ENCODE measurements around the gene DHCR7. TPM values are rescaled to one million over a fixed set of nuclear protein-coding genes. Genes with fewer than 3 reads are reported as not detected.

DHCR7 gene
- polyA plus RNA-seq, 2 of the 4 experiments (the other 2 are of a cell fraction), result 44.2 to 82.2 TPM

DNA sequence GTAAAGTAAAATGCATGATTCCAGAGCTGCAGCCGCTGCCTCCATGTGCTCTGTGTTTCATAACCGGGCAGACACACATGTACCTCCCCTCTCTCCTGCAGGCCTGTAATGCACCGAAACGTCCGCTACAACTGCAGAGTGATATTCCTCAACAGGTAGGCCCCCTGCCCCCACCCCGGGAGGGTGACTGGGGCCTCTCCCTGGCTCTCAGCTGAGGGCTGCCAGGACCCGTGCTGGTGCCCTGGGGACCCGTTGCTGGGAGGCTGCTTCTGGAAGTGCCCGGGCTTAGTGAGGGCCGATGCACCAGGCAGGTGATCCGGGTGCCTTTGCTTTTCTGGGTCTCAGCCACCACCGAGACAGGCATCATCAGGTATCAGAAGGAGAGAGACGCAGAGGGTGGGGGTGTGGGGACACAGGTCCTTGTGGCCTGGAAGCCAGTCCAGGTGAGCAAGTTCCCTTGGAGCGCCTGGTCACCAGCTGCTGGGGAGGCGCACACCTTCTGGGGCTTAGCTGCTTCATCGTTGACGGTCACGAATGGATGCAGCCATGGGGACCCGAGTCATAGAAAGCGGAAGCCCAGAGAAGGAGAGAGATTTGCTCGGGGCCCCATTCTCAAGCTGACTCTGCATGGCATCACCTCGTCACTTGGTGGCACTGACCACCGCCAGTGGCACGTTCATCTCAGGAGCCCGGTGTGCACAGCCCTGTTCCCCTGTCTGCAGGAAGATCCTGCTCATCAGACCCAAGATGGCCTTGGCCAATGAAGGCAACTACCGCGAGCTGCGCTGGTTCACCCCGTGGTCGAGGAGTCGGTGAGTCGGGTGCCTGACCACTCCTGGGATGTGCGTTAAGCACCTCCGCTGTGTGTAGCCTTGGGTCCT lies 15.4 kb upstream of the DHCR7 start:
- ChIA-PET POLR2A (no interaction called here), CTCF (interaction anchor here (0.7 kb wide), 1 partner anchor 400 kb away, joined by 6 read pairs; no protein-coding TSS in a partner anchor)
- WGBS (ENCODE audit: missing lambda C conversion rate), result 93% methylated on average over 24 of the region's 34 CpGs
- ATAC-seq (no peak; a peak in 1 of 6 replicates), FAIRE-seq (no peak), DNase-seq (ENCODE audit: low read depth in 1 of 2, low spot score in 1 of 2) (no peak)
- H3K9me3 ChIP-seq, result no peaks in the 10 kb centered on the region
- no peak for TF ChIP-seq HOXB5 (CRISPR knock-in tag; IDR thresholded peaks at IDR 0.05)
- no peak for TF ChIP-seq FOSB (CRISPR knock-in tag; IDR thresholded peaks at IDR 0.05)
- TF ChIP-seq CHD4 (IDR thresholded peaks at IDR 0.05; ENCODE audit: borderline replicate concordance), result no peak
- no peak for TF ChIP-seq FOXS1 (CRISPR knock-in tag; IDR thresholded peaks at IDR 0.05)
- no peak for TF ChIP-seq RAD21 (conservative IDR thresholded peaks at IDR 0.05 in 1 of 2, IDR thresholded peaks at IDR 0.05 in 1 of 2)
- no peak for TF ChIP-seq CHD2 (IDR thresholded peaks at IDR 0.05; ENCODE audit: low read length, partially characterized antibody)
- no peak for TF ChIP-seq MYC (IDR thresholded peaks at IDR 0.05; ENCODE audit: borderline replicate concordance, low read length)
- no peak for TF ChIP-seq RARB (CRISPR knock-in tag; IDR thresholded peaks at IDR 0.05)
- TF ChIP-seq POLR2A (IDR thresholded peaks at IDR 0.05; ENCODE audit: low read length), result no peak
- TF ChIP-seq ZNF302 (CRISPR knock-in tag; IDR thresholded peaks at IDR 0.05), result no peak
- TF ChIP-seq EHF (CRISPR knock-in tag; IDR thresholded peaks at IDR 0.05), result no peak
- H3K4me1 ChIP-seq, result no peaks in the 10 kb centered on the region
- no peak overlapping the region for H3K4me2 ChIP-seq
- no peak overlapping the region for H3K4me3 ChIP-seq
- no peak overlapping the region for H3K27ac ChIP-seq

DNA sequence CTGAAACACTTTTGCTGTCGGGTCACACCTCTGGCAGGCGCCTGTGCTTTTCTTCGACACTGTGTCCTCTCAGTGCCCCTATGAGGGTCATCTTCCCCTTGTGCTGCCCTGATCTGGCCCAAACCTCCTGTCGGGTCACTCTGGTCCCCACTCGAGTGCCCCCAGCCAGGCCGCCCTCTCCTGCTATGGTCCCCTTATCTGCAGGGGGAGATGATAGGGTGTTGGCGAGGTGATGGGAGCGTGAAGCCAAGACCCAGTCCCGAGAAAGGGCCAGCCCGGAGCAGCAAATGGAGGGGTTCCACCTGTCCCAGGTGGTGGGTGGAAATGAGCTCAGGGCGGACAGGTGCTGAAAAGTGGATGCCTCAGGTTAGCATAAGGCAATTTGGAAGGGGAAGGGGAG lies 14.5 kb upstream of the DHCR7 start:
- FAIRE-seq (no peak), ATAC-seq (no peak), DNase-seq (ENCODE audit: low read depth in 1 of 2, low spot score in 1 of 2) (no peak)
- TF ChIP-seq JUNB (IDR thresholded peaks at IDR 0.05) (no peak), CHD2 (IDR thresholded peaks at IDR 0.05; ENCODE audit: low read length, partially characterized antibody) (no peak), EP300 (IDR thresholded peaks at IDR 0.05) (no peak), EHF (CRISPR knock-in tag; IDR thresholded peaks at IDR 0.05) (no peak), ZSCAN20 (CRISPR knock-in tag; IDR thresholded peaks at IDR 0.05) (no peak), HOXB13 (CRISPR knock-in tag; IDR thresholded peaks at IDR 0.05; ENCODE audit: low read depth) (no peak), SREBF2 (IDR thresholded peaks at IDR 0.05) (no peak), POLR2A (IDR thresholded peaks at IDR 0.05; ENCODE audit: low read length) (no peak), RFX5 (IDR thresholded peaks at IDR 0.05) (no peak), KDM5A (IDR thresholded peaks at IDR 0.05) (no peak), RCOR1 (IDR thresholded peaks at IDR 0.05; ENCODE audit: low read depth, low read length) (no peak), MYC (IDR thresholded peaks at IDR 0.05; ENCODE audit: borderline replicate concordance, low read length) (no peak), NPAS2 (CRISPR knock-in tag; IDR thresholded peaks at IDR 0.05; ENCODE audit: borderline replicate concordance) (no peak), FOSL2 (IDR thresholded peaks at IDR 0.05) (no peak), FOSL2 (CRISPR knock-in tag; IDR thresholded peaks at IDR 0.05) (no peak), GATA3 (IDR thresholded peaks at IDR 0.05; ENCODE audit: borderline replicate concordance) (no peak)
- TF ChIP-seq, protein P1, sequence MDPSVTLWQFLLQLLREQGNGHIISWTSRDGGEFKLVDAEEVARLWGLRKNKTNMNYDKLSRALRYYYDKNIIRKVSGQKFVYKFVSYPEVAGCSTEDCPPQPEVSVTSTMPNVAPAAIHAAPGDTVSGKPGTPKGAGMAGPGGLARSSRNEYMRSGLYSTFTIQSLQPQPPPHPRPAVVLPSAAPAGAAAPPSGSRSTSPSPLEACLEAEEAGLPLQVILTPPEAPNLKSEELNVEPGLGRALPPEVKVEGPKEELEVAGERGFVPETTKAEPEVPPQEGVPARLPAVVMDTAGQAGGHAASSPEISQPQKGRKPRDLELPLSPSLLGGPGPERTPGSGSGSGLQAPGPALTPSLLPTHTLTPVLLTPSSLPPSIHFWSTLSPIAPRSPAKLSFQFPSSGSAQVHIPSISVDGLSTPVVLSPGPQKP (IDR thresholded peaks at IDR 0.05; ENCODE audit: low read depth, low read length), result no peak
- TF ChIP-seq, protein P2, sequence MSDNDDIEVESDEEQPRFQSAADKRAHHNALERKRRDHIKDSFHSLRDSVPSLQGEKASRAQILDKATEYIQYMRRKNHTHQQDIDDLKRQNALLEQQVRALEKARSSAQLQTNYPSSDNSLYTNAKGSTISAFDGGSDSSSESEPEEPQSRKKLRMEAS (IDR thresholded peaks at IDR 0.05), result no peak
- Histone ChIP-seq H3K4me1 (no peaks in the 10 kb centered on the region), H3K27ac (no peak overlapping the region), H3K9me3 (no peaks in the 10 kb centered on the region), H3K4me3 (no peak overlapping the region), H3K4me2 (no peak overlapping the region)
- WGBS (ENCODE audit: missing lambda C conversion rate), result 96% methylated on average over 11 of the region's 11 CpGs
- CTCF ChIA-PET, result no interaction called here
- POLR2A ChIA-PET, result no interaction called here
